NCI-H345 (cell line): Measurements from ENCODE around the gene SYP.

ENCODE experiments used
- DNase-seq: peaks from one replicate; lab custom pipeline; 2025; lab: John Stamatoyannopoulos, UW

SYP gene

DNA sequence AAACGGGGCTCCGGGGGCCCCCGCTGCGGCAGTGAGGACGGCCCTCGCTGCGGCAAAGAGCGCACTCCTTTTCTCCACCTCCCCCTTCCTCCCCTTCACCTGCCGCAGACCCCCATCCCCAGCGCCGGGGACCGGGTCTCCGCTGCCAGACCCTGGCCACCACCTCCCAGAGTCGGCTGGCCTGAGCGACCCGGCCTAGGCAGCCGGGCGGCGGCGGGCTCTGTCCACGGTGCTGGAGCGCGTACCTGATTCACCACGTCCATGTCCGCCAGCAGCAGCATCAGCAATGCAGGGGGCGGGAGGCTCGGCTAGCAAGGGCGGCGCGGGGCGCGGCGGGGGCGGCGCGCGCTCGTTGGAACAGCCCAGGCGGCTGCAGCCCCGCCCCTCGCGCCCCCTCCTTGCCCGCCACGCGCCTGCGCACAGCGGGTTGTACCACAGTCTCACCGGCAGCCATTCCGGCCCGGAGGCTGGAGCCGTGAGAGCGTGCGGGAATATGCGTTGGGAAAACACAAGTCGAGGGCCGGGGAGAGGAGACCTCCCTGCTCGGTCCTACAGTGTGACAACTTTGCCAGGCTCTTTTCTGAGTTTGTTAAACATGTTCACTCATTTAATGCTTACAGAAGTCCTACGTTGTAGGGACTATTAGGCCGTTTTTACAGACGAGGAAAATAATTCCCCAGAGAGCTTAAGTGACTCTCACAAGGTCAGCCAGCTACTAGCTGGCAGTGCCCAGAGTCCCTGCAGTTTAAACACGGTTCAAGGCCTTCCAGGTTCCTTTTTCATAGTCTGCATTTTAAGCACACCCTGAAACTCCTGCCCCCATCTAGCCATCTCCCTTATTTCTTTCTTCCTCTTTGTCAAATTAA lies at the start of gene SYP:
TSS of gene SYP (minus strand) at position 288 of the 866 bp plus-strand sequence. CDS start at position 281, 7 bp downstream.
- peak; percentile 89 for DNase-seq

DNA sequence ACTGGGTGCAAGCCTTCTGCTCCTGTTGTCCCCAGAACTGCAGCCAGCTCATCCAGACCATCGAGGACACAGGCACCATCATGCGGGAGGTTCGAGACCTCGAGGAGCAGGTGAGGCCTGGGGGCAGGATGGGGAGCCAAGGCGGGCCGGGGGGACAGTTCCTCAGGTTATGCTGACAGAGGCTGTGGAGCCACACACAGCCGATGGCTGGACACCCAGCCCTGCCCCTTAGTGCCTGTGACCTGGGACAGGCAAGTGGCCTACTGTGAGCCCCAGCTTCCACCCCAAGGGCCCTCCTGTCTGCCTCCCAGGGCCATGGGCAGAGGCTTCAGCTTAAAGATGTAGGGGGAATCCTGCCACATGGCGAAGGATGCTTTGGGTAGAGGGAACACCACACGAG lies 49.6 kb upstream of the SYP start:
- no peak for DNase-seq

DNA sequence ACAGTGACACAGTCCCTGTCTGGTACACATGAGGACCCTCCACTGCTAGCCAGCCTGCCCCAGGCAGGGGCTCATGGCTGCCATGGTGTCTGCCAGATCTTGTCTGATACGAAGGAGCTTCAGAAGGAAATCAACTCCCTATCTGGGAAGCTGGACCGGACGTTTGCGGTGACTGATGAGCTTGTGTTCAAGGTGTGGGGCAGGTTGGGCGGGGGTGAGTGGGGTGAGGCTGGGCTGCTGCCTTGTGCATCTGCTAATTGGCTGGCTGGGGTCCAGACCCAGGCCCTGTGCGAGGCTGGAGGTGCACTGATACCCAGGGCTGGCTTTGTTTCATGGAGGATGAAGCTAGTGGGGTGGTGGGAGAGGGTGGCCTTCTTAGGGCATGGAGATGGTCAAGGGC lies 49.1 kb upstream of the SYP start:
- no peak for DNase-seq

DNA sequence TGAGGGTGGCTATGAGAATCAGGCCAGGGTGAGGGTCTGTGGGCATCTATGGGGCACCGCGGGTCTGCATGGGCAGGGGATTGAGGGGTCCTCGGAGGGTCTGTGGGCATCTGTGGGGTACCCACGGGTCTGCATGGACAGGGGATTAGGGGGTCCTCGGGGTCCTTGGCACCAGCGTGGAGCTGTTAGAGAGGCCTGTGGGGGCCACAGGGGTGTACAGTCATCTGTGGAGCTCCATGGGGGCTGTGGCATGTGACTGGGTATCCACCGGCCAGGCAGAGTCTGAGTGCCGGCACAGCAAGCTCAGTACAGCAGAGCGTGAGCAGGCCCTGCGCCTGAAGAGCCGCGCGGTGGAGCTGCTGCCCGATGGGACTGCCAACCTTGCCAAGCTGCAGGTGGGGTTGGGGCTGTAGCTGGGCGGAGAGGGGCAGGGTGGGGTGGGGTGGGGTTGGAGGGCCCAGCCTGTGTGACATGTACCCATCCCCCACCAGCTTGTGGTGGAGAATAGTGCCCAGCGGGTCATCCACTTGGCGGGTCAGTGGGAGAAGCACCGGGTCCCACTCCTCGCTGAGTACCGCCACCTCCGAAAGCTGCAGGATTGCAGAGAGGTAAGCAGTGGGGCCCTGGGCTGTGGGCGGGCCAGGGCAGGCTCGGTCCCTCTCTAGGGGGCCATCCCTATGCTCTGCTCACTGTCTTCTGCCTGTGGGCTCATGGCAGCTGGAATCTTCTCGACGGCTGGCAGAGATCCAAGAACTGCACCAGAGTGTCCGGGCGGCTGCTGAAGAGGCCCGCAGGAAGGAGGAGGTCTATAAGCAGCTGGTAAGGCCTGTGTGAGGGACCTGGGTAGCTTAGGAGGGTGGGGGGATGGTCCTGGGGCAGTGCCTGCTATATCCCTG lies 48.2 kb upstream of the SYP start:
- peak; percentile 2 for DNase-seq

DNA sequence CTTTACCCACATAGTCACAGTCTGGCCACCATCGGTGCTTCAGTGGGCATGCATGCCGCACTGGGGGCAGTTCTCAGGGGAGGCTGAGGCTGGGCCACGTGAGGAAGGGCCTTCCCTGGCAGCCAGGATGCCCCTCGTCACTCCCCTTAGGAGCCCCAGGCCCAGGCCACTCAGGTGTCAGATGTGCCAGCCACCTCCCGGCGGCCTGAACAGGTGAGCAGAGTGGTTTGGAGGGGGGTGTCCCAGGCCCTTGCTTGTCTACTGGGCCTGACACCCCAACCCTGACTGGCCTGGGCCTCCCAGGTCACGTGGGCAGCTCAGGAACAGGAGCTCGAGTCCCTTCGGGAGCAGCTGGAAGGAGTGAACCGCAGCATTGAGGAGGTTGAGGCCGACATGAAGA lies 47.4 kb upstream of the SYP start:
- no peak for DNase-seq

DNA sequence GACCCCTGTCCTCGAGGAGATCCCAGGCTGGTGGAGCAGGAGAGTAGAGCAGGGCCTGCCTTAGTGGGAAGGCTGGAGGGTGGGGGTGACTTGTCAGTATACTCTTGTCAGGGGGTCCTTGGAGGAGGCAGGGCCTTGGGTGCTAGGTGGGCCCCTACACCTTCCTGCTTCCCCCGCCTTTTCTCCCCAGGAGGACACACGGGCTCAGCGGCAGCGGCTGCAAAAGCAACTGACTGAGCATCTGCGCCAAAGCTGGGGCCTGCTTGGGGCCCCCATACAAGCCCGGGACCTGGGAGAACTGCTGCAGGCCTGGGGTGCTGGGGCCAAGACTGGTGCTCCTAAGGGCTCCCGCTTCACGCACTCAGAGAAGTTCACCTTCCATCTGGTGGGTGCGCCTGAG lies 46.5 kb upstream of the SYP start:
- DNase-seq = no peak

DNA sequence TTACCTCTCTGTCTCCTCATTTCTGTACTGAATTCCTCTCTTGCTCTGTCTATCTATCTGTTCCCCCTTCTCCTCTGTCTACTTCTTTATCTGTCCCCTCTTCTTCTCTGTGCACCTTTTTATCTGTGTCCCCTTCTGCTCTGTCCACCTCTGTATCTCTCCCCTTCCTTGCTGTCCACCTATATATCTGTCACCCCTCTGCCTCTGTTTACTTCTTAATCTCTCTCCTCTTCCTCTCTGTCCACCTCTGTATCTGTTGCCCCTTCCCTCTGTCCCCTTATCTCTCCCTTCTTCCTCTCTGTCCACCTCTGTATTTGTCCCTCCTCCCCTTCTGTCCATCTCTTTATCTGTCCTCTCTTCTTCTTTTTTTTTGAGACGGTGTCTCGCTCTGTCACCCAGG lies 44.2 kb upstream of the SYP start:
- no peak for DNase-seq

DNA sequence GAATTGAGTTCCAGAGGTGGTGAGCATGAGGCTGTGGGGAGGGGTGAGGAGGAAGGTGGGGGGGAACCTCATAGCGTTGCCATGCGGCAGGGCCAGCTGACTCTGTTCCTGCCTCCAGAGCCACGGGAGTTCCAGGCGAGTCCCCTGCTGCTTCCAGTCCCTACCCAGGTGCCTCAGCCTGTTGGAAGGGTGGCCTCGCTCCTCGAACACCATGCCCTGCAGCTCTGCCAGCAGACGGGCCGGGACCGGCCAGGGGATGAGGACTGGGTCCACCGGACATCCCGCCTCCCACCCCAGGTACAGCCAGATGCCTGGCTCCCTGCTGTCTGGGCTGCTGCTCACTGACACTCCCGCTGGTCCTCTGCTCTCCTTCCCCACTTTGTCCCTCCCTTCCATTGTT lies 43.2 kb upstream of the SYP start:
- DNase-seq = no peak

DNA sequence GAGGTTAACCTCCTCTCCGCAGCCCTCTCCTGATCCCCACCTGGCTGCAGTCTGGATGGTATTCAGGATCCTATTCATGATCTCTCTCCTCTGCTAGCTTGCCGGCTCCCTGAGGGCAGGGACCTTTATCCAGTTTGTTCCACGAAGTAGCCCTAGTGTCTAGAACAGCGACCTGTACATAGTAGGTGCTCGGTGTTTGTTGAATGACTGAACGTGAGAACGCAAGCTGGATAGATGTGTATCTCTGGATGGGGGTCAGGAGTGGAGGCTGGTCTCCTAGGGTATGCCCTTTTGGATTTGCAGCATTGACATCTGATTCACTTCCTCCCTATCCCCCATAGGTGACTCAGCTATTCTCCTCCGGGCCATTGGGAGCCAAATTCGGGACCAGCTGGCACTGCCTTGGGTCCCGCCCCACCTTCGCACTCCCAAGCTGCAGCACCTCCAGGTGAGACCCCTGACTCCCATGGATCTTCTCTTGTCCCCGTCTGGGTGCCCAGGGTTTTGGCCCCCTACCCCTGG lies 42.6 kb upstream of the SYP start:
- no peak for DNase-seq

DNA sequence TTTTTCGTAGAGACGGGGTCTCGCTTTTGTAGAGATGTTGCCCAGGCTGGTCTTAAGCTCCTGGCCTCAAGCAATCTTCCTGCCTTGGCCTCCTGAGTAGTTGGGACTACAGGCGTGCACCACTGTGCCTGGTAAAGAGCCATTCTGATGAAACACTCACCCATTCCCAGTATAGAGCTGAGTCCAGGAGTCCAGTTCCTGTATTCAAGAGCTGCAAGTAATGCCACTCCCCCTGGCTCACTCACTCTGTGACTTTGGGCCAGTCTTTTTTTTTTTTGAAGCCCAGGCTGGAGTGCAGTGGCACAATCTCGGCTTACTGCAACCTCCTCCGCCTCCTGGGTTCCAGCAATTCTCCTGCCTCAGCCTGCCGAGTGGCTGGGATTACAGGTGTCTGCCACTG lies 38.7 kb upstream of the SYP start:
- no peak for DNase-seq

DNA sequence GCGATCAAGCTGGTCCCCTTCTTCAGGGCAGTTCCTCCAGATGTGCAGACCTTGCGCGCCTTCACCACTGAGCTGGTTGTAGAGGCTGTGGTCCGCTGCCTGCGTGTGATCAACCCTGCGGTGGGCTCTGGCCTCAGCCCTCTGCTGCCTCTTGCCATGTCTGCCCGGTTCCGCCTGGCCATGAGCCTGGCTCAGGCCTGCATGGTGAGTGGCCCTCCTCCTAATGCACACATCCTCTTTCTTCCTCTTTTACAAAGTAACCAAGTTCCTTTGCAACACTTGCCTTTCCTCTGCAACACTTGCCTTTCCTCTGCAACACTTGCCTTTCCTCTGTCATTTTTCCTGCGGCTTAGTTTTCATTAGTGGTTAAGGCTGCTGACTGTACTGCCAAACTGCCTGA lies 37.1 kb upstream of the SYP start:
- no peak for DNase-seq

DNA sequence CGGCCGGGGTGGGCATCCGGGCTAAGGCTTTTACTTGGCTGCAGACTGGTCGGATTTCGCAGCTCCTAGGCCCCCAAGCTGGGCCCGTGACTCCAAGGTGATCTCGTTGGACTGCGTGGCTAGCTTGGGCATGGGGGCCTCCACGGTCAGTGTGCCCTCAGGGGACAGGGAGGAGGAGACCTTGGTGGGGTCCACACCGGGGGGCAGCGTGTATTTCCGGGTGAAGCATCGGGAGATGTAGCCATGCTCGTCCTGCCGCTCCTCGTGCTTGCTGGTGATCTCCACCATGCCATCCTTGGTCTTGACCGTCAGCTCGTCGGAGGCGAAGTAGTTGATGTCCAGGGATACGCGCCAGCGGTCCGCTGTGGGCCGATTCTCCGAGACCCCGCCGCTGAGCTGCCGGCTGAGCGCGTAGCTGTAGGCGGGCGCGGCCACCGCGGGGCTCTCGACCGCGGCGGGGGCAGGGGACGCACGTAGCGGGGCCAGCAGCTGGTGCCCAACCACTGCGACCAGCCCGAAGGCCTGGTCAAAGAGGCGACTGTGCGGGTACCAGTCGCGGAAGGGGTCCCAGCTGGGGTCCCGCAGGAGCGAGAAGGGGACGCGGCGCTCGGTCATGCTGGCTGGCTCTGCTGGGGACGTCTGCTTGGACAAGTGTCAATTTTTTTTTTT lies 34.0 kb upstream of the SYP start:
- DNase-seq = no peak

DNA sequence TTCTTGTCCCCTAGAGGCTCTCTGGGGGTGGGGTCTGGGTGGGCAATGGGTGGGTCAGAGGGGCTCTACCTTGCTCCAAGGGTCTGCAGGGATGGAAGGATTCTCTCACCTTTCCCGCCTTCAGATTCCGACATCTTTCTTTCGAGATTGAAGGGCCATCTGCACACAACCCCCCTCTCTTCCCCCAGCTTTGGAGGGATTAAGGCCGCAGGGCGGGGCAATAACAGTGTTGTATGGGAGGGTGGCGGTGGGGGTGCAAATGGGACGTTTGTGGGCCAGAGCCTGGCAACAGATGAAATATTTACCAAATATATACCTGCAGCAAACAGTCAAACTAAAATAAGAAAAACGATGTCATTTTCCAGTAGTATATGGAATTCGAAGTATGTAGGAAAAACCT lies 33.2 kb upstream of the SYP start, which contains the start of gene CACNA1F:
TSS of gene CACNA1F (minus strand) at position 165 of the 400 bp plus-strand sequence. CDS start at position 134, 31 bp downstream.
- DNase-seq = no peak

DNA sequence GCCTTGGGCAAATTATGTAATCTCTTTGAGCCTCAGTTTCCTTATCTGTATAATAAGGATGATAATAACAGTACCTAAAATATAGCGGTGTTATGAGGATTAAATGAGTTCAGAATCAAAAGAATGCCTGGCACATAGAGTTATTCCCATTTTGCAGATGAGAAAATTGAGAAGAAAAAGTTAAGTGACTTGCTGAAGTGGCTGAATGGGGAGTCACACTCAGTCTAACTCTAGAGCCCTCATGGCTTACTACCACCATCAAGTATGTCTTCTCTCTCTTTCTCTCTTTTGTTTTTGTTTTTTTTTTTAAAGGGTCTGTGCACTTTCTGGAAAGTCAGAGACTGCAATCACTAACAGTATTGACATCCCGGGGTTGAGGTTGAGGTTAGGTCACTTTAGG lies 32.5 kb upstream of the SYP start:
- DNase-seq = no peak

DNA sequence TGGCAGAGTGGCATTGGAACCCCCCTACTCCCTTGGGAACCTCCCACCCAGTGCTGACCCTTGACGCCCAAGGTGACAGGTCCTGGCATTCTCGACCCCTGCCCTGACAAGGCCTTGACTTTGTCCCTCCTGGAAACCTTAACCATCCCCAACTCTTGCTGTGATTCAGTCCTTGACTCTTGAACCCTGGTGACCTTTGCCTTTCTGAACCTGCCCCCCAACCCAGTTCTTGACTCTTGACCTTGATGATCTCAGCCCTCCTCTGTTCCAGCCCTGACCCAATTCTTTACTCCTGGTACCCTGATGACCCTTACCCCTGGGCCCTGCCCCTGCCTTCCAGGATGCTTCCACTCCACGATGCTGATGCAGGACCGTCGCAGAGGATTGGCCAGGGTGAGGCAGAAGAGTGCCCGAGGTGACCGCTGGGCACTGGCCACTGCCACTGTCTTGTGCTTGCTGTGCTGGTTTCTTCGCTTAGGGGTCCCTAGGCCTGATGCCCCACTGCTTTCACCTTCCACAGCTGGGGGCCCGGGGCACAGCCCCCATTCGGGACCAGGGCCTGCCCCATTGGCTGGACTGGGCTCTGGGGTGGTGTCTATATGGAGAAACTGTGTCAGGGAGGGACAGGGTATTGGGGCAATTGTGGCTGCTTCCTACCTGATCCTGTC lies 31.5 kb upstream of the SYP start:
- DNase-seq = no peak

DNA sequence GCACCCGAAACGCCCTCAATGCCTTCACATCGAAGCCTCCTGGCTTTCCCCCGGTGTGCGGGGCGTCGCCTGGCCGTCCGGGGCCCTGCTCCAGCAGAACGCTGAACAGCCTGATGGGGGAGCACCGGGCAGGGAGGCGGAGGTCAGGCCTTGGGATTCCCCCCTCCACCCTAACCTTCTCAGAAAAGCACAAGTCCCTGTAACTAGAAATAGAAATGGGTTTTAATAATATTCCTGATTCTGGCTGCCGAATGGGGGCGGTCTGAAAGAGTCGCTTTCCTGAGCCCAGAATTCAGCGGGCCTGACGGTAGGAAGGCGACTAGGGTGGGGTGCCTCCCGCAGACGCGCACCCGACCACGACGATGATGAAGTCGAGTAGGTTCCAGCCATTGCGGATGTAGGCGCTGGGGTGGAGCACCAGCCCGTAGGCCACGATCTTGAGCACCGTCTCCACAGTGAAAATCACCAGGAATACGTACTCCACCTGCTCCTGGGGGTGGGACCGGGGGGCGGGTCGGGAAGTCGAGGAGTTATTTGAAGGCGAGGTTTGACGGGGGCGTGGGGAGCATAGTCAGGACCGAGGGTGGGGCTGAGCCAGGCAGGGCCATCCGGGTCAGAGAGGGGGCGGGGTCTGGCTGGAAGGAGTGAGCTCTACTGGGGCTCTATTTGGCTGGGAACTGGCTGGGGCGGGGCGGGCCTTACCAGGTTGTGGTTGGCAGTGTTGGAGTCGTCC lies 30.7 kb upstream of the SYP start:
- DNase-seq = peak; percentile 77

DNA sequence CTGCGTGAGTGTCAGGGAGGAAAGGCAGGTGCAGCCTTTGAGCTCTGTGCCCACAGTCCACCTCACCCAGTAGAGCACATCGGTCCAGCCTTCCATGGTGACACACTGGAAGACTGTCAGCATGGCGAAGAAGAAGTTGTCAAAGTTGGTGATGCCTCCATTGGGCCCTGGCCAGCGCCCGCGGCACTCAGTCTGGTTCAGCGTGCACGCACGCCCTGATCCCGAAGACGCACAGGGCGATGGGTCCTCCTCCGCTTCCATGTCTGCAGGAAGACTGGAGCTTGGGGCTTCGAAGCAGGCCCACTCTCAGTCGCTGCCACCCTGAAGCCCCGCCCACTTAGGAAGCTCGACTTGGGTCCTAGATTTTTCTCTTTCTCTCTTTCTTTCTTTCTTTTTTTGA lies 28.2 kb upstream of the SYP start:
- DNase-seq = no peak

DNA sequence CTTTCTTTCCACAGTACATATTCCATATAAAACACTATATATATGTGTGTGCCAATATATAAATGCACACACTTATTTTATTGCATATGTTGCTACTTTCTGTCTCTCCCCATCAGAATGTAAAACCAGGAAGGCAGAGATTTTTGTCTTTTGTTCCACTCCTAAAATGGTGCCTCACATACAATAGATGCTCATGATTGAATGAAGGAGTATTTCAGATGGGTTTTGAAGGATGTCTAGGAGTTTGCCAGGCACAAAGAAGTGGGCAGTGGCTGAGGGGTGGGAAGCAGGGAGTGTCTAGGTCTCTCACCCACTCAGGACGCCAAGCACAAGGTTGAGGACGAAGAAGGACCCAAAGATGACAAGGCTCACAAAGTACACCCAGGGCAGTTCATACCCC lies 27.7 kb upstream of the SYP start:
- no peak for DNase-seq

DNA sequence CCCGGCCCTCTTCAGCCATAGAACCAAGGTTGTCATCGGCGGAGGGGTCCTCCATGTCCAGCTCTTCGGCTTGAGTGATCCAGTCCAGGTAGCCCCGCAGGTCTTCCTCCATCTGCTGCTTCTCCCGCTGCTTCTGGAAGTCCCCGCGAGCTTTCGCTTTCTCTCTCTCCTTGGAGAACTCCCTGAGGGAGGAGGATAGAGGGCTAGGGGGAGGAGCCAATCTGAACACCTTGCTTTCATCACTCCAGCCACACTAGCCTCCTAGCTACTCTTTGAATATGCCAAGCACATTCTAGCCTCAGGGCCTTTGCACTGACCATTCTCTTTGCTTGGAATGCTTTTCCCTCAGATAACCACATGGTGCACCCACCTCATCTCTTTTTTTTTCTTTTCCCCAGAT lies 27.0 kb upstream of the SYP start:
- DNase-seq = no peak

DNA sequence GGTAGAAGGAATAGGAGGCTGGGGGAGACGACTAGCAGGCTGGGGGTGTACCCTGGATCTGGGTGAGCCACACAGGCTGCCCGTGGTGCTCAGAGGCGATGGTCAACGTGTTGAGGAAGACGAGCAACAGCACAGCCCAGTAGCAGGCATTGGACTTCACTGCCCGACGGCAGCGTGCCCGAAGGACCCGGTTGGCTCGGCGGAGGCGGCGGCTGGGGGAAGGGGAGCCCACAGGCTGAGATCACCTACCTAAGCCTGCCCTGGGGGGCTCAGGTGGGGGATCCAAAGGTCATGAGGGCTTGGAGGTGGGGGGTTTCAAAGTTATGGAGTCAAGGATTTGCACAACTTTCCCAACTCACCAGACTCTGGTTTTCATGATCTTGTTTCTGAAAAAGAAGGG lies 25.9 kb upstream of the SYP start:
- DNase-seq = no peak

DNA sequence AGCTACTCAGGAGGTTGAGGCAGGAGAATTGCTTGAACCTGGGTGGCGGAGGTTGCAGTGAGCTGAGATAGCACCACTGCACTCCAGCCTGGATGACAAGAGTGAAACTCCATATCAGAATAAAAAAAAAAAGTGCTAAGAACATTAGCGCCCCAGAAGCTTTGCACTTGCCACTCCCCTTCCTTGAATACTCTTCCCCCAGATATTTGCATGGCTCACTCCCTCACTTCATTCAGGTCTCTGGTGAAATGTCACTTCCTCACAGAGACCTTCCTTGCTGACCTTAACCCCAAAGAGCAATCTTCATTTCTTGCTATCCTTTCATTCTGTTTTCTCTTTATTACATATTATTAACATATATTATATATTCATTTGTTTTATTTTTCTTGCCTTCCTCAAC lies 21.9 kb upstream of the SYP start:
- DNase-seq = no peak
